ENCODE results near the gene UBAC1. TPM values are rescaled to one million over a fixed set of nuclear protein-coding genes. Genes with fewer than 3 reads are reported as not detected.
"Not testable (repeated sequence)": the region's sequence is repeated elsewhere in the genome, so short reads cannot be mapped to it uniquely, and the experiment has no call there.

UBAC1 gene
- total RNA-seq, 4 donors from 2014 or later, result 47.6 to 63.2 (median 54.3) TPM

DNA sequence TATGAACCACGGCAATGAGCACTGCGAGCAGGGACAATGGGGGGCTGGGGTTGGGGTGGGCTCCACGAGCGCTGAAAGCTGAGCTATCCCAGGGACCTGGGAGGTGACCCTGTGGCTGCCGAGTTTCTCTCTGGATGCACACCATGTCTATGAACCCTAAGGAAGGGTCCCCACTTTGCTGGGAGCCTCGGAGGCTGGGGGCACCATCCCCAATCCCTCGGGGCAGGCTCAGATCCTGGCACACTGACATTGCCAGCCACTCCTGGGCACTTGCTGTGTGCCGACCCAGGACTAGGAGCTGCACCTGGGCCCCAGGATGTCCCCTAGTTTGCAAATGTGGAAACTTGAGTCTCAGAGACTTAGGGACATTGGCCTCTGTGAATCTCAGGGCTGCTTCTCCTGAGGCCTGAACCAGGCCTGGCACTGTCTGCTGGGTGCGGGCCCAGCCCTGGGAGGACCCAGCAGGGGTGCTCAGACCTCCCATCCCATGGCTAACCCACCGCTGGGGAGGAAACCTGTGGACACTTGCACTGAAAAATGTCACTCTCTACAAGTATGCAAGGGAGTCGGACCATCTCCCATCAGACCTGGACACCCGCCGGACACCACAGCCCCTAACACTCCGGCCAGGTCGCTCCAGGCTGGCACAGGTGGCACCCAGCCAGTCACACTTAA is 40.8 kb downstream of the UBAC1 start:
- H3K27ac ChIP-seq, result no peak overlapping the region
- TF ChIP-seq POLR2A (IDR thresholded peaks at IDR 0.05) (no peak), CTCF (IDR thresholded peaks at IDR 0.05) (no peak)
- no peak for DNase-seq
- no peaks in the 10 kb centered on the region for H3K27me3 ChIP-seq
- intact Hi-C loops (cut with DNase I), result no loop called here
- H3K36me3 ChIP-seq, result peaks cover 0 to 40% (median 5%) of the 10 kb centered on the region in 3 donors
- H3K9me3 ChIP-seq, result peaks cover 0 to 43% (median 28%) of the 10 kb centered on the region in 3 donors
- H3K4me1 ChIP-seq, result no peaks in the 10 kb centered on the region
- no peak overlapping the region for H3K4me3 ChIP-seq
- 89 to 100% methylated on average over 4 to 8 of the region's 15 CpGs for whole genome bisulfite sequencing, 2 donors

GRCh38 chr9:135919318-135919890 is 41.8 kb downstream of the UBAC1 start:
- TF ChIP-seq POLR2A (IDR thresholded peaks at IDR 0.05) (no peak), CTCF (IDR thresholded peaks at IDR 0.05) (no peak)
- Histone ChIP-seq H3K36me3 (peaks cover 0 to 41% (median 8%) of the 10 kb centered on the region in 3 donors), H3K4me3 (no peak overlapping the region), H3K27me3 (no peaks in the 10 kb centered on the region), H3K27ac (no peak overlapping the region), H3K9me3 (peaks cover 0 to 53% (median 29%) of the 10 kb centered on the region in 3 donors), H3K4me1 (no peaks in the 10 kb centered on the region)
- 87 to 94% methylated on average over 4 to 7 of the region's 11 CpGs for WGBS, 2 donors
- no peak for DNase-seq
- intact Hi-C loops (cut with DNase I), result no loop called here

GRCh38 chr9:135916227-135916626 is 44.9 kb downstream of the UBAC1 start:
- H3K27ac ChIP-seq; H3K4me1 ChIP-seq; H3K27me3 ChIP-seq; DNase-seq; H3K4me3 ChIP-seq; intact Hi-C loops (cut with DNase I): not testable (repeated sequence)
- 85 to 97% methylated on average over 12 of the region's 12 CpGs for WGBS, 2 donors
- H3K9me3 ChIP-seq, result peaks cover 0 to 68% (median 35%) of the 10 kb centered on the region in 3 donors
- peaks cover 0 to 65% (median 10%) of the 10 kb centered on the region in 3 donors for H3K36me3 ChIP-seq

DNA sequence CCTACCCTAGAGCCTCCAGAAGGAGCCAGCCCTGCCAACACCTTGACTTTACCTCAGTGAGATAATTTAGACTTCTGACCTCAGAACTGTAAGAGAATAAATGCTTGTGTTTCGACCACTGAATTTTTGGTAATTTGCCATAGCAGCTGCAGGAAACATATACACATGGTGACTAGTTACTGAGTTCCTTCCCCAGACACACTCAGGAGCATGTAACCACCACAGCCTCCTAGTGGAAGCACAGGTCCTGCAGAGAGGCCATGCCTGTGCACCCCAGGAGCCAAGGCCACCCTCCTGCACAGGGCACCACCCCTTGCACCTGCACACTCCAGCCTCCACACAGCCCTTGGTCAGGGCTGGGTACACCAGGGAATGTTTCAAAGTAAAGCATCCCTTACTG is 46.3 kb downstream of the UBAC1 start:
- Histone ChIP-seq H3K9me3 (peaks cover 0 to 68% (median 35%) of the 10 kb centered on the region in 3 donors), H3K27me3 (no peaks in the 10 kb centered on the region), H3K27ac (no peak overlapping the region), H3K4me3 (no peak overlapping the region), H3K36me3 (peaks cover 0 to 74% (median 13%) of the 10 kb centered on the region in 3 donors), H3K4me1 (peaks cover 0 to 2% (median 1%) of the 10 kb centered on the region in 3 donors)
- no peak for DNase-seq
- intact Hi-C loops (cut with DNase I), result no loop called here
- WGBS, 2 donors, result 100% methylated on average over 1 of the region's 1 CpG
- TF ChIP-seq POLR2A (IDR thresholded peaks at IDR 0.05) (no peak), CTCF (IDR thresholded peaks at IDR 0.05) (no peak)

GRCh38 chr9:135911233-135911632 is 49.9 kb downstream of the UBAC1 start:
- 82 to 92% methylated on average over 9 of the region's 9 CpGs for WGBS, 2 donors
- H3K4me3 ChIP-seq; intact Hi-C loops (cut with DNase I); H3K27me3 ChIP-seq; H3K27ac ChIP-seq; DNase-seq: not testable (repeated sequence)
- Histone ChIP-seq H3K9me3 (peaks cover 0 to 33% (median 16%) of the 10 kb centered on the region in 3 donors), H3K36me3 (peaks cover 0 to 59% (median 13%) of the 10 kb centered on the region in 3 donors), H3K4me1 (peaks cover 16 to 28% (median 18%) of the 10 kb centered on the region in 3 donors)

GRCh38 chr9:135910757-135911156 is 50.4 kb downstream of the UBAC1 start:
- Histone ChIP-seq H3K36me3 (peaks cover 0 to 54% (median 10%) of the 10 kb centered on the region in 3 donors), H3K4me1 (peaks cover 16 to 32% (median 18%) of the 10 kb centered on the region in 3 donors), H3K9me3 (peaks cover 0 to 28% (median 11%) of the 10 kb centered on the region in 3 donors), H3K27me3 (no peaks in the 10 kb centered on the region), H3K27ac (no peak overlapping the region), H3K4me3 (no peak overlapping the region)
- 95 to 100% methylated on average over 5 to 6 of the region's 9 CpGs for WGBS, 2 donors
- TF ChIP-seq POLR2A (IDR thresholded peaks at IDR 0.05) (no peak), CTCF (IDR thresholded peaks at IDR 0.05) (no peak)
- no peak for DNase-seq
- intact Hi-C loops (cut with DNase I), result no loop called here
